ENCODE data around the gene FSIP2. TPM values are rescaled to one million over a fixed set of nuclear protein-coding genes. Genes with fewer than 3 reads are reported as not detected.

FSIP2 gene
- 1.8 TPM for polyA plus RNA-seq
- long read RNA-seq, donor 1: 0 reads
- long read RNA-seq, donor 2: 0 reads
- long read RNA-seq, donor 3: 0 reads
- long read RNA-seq, donor 4: 0 reads
- long read RNA-seq, donor 5: 0 reads
- long read RNA-seq, donor 6: 0 reads
- long read RNA-seq, donor 7: 0 reads
- long read RNA-seq, donor 8: 0 reads
- long read RNA-seq, donor 9: 0 reads
- long read RNA-seq, donor 10: 0 reads
- long read RNA-seq, donor 11, partial matches to known transcripts: 0 of 1 reads
- long read RNA-seq, donor 11, other reads (novel, unspliced or antisense): 0 of 1 reads

GRCh38 chr2:185738679-185739472, at the start of gene FSIP2:
Gene FSIP2 (plus strand): TSS chr2:185738804. CDS start chr2:185738895, 91 bp downstream.
- Histone ChIP-seq H3K4me3 (ENCODE audit: low read length) (peak within 1 kb of the TSS; percentile 62), H3K9me3 (ENCODE audit: control insufficient read depth, low read depth, low read length) (peaks cover 3% of the 10 kb centered on the region), H3K4me1 (ENCODE audit: control insufficient read depth, insufficient read depth, low read length) (no peaks in the 10 kb centered on the region), H3K36me3 (ENCODE audit: control insufficient read depth, insufficient read depth, low read length) (no peaks in the 10 kb centered on the region), H3K27me3 (ENCODE audit: control insufficient read depth, insufficient read depth, low read length) (peaks cover 4% of the 10 kb centered on the region), H3K27ac (ENCODE audit: low read length) (no peak within 1 kb of the TSS)
- WGBS (ENCODE audit: insufficient coverage, low lambda C conversion rate): no CpG with 5 or more reads among the region's 59 CpGs
- DNase-seq: peak; percentile 85 to 88

GRCh38 chr2:185689906-185690539, 48.6 kb upstream of the FSIP2 start:
- Histone ChIP-seq H3K4me3 (ENCODE audit: low read length) (no peak overlapping the region), H3K27me3 (ENCODE audit: control insufficient read depth, insufficient read depth, low read length) (no peaks in the 10 kb centered on the region), H3K4me1 (ENCODE audit: control insufficient read depth, insufficient read depth, low read length) (no peaks in the 10 kb centered on the region), H3K9me3 (ENCODE audit: control insufficient read depth, low read depth, low read length) (no peaks in the 10 kb centered on the region), H3K27ac (ENCODE audit: low read length) (no peak overlapping the region), H3K36me3 (ENCODE audit: control insufficient read depth, insufficient read depth, low read length) (no peaks in the 10 kb centered on the region)
- DNase-seq: no peak
- 80% methylated on average over 2 of the region's 3 CpGs for WGBS (ENCODE audit: insufficient coverage, low lambda C conversion rate)

- Histone ChIP-seq H3K27ac (ENCODE audit: low read length) (no peak overlapping the region), H3K27me3 (ENCODE audit: control insufficient read depth, insufficient read depth, low read length) (no peaks in the 10 kb centered on the region), H3K36me3 (ENCODE audit: control insufficient read depth, insufficient read depth, low read length) (no peaks in the 10 kb centered on the region), H3K4me1 (ENCODE audit: control insufficient read depth, insufficient read depth, low read length) (no peaks in the 10 kb centered on the region), H3K4me3 (ENCODE audit: low read length) (no peak overlapping the region), H3K9me3 (ENCODE audit: control insufficient read depth, low read depth, low read length) (no peaks in the 10 kb centered on the region)
- WGBS (ENCODE audit: insufficient coverage, low lambda C conversion rate): 80% methylated on average over 1 of the region's 2 CpGs
- DNase-seq: no peak
Measured at GRCh38 chr2:185695711-185696235, 42.8 kb upstream of the FSIP2 start.

GRCh38 chr2:185700883-185701282, 37.7 kb upstream of the FSIP2 start:
- WGBS (ENCODE audit: insufficient coverage, low lambda C conversion rate): 100% methylated on average over 1 of the region's 4 CpGs
- no peaks in the 10 kb centered on the region for H3K36me3 ChIP-seq (ENCODE audit: control insufficient read depth, insufficient read depth, low read length)
- H3K9me3 ChIP-seq (ENCODE audit: control insufficient read depth, low read depth, low read length): no peaks in the 10 kb centered on the region
- no peak for DNase-seq
- no peak overlapping the region for H3K4me3 ChIP-seq (ENCODE audit: low read length)
- H3K27me3 ChIP-seq (ENCODE audit: control insufficient read depth, insufficient read depth, low read length): no peaks in the 10 kb centered on the region
- H3K27ac ChIP-seq (ENCODE audit: low read length): no peak overlapping the region
- no peaks in the 10 kb centered on the region for H3K4me1 ChIP-seq (ENCODE audit: control insufficient read depth, insufficient read depth, low read length)

- no peak overlapping the region for H3K27ac ChIP-seq (ENCODE audit: low read length)
- H3K27me3 ChIP-seq (ENCODE audit: control insufficient read depth, insufficient read depth, low read length): peaks cover 4% of the 10 kb centered on the region
- no peak for DNase-seq
- no peak overlapping the region for H3K4me3 ChIP-seq (ENCODE audit: low read length)
- H3K9me3 ChIP-seq (ENCODE audit: control insufficient read depth, low read depth, low read length): peaks cover 3% of the 10 kb centered on the region
- 78% methylated on average over 1 of the region's 1 CpG for WGBS (ENCODE audit: insufficient coverage, low lambda C conversion rate)
- H3K36me3 ChIP-seq (ENCODE audit: control insufficient read depth, insufficient read depth, low read length): no peaks in the 10 kb centered on the region
- H3K4me1 ChIP-seq (ENCODE audit: control insufficient read depth, insufficient read depth, low read length): no peaks in the 10 kb centered on the region
Measured at GRCh38 chr2:185734658-185735057, 3.9 kb upstream of the FSIP2 start.

GRCh38 chr2:185736210-185736609, 2.4 kb upstream of the FSIP2 start:
- peaks cover 4% of the 10 kb centered on the region for H3K27me3 ChIP-seq (ENCODE audit: control insufficient read depth, insufficient read depth, low read length)
- 88% methylated on average over 1 of the region's 2 CpGs for WGBS (ENCODE audit: insufficient coverage, low lambda C conversion rate)
- no peak overlapping the region for H3K27ac ChIP-seq (ENCODE audit: low read length)
- peaks cover 3% of the 10 kb centered on the region for H3K9me3 ChIP-seq (ENCODE audit: control insufficient read depth, low read depth, low read length)
- DNase-seq: no peak
- no peak overlapping the region for H3K4me3 ChIP-seq (ENCODE audit: low read length)
- no peaks in the 10 kb centered on the region for H3K36me3 ChIP-seq (ENCODE audit: control insufficient read depth, insufficient read depth, low read length)
- H3K4me1 ChIP-seq (ENCODE audit: control insufficient read depth, insufficient read depth, low read length): no peaks in the 10 kb centered on the region

GRCh38 chr2:185745864-185746859, 7.6 kb downstream of the FSIP2 start:
- 76% methylated on average over 5 of the region's 5 CpGs for WGBS (ENCODE audit: insufficient coverage, low lambda C conversion rate)
- H3K4me3 ChIP-seq (ENCODE audit: low read length): no peak overlapping the region

GRCh38 chr2:185757356-185757755, 18.8 kb downstream of the FSIP2 start:
- no peak overlapping the region for H3K4me3 ChIP-seq (ENCODE audit: low read length)
- H3K9me3 ChIP-seq (ENCODE audit: control insufficient read depth, low read depth, low read length): no peaks in the 10 kb centered on the region
- no peaks in the 10 kb centered on the region for H3K27me3 ChIP-seq (ENCODE audit: control insufficient read depth, insufficient read depth, low read length)
- H3K27ac ChIP-seq (ENCODE audit: low read length): no peak overlapping the region
- H3K36me3 ChIP-seq (ENCODE audit: control insufficient read depth, insufficient read depth, low read length): no peaks in the 10 kb centered on the region
- no peak for DNase-seq
- H3K4me1 ChIP-seq (ENCODE audit: control insufficient read depth, insufficient read depth, low read length): no peaks in the 10 kb centered on the region

More at GRCh38 chr2:185745864-185746859, 7.6 kb downstream of the FSIP2 start:
- no peaks in the 10 kb centered on the region for H3K27me3 ChIP-seq (ENCODE audit: control insufficient read depth, insufficient read depth, low read length)
- H3K36me3 ChIP-seq (ENCODE audit: control insufficient read depth, insufficient read depth, low read length): no peaks in the 10 kb centered on the region
- H3K9me3 ChIP-seq (ENCODE audit: control insufficient read depth, low read depth, low read length): no peaks in the 10 kb centered on the region
- no peak for DNase-seq
- H3K4me1 ChIP-seq (ENCODE audit: control insufficient read depth, insufficient read depth, low read length): no peaks in the 10 kb centered on the region
- H3K27ac ChIP-seq (ENCODE audit: low read length): no peak overlapping the region

- no peak overlapping the region for H3K27ac ChIP-seq (ENCODE audit: low read length)
- no peak for DNase-seq
- H3K4me1 ChIP-seq (ENCODE audit: control insufficient read depth, insufficient read depth, low read length): no peaks in the 10 kb centered on the region
- H3K27me3 ChIP-seq (ENCODE audit: control insufficient read depth, insufficient read depth, low read length): no peaks in the 10 kb centered on the region
- H3K9me3 ChIP-seq (ENCODE audit: control insufficient read depth, low read depth, low read length): peaks cover 34% of the 10 kb centered on the region
- no peaks in the 10 kb centered on the region for H3K36me3 ChIP-seq (ENCODE audit: control insufficient read depth, insufficient read depth, low read length)
- H3K4me3 ChIP-seq (ENCODE audit: low read length): no peak overlapping the region
Measured at GRCh38 chr2:185771396-185771795, 32.8 kb downstream of the FSIP2 start.

All from large intestine (tissue), 12 donors.